OCI-LY7 (cell line): ENCODE measurements around the gene PBX2. TPM values are rescaled to one million over a fixed set of nuclear protein-coding genes. Genes with fewer than 3 reads are reported as not detected.

Experiments
- BruUV-seq: library from RNA; stranded (reverse); fragments of 400-500 nt; replicated peaks from 2 replicates; lab custom pipeline; 2021; lab: Mats Ljungman, UMichigan
- CTCF ChIA-PET: fragments of 300-600 bp; sonication (Branson Sonifier 250); formaldehyde crosslinking; loops from one replicate; lab custom pipeline; 2022; ENCODE audit warnings: antibody characterized with exemption; ENCODE audit not compliant: unreplicated experiment; lab: Charles Lee
- POLR2A ChIA-PET: fragments of 300-600 bp; sonication (Branson Sonifier 250); formaldehyde crosslinking; loops from one replicate; lab custom pipeline; 2022; ENCODE audit warnings: antibody characterized with exemption; lab: Charles Lee
- DNase-seq: peaks from one replicate; pipeline ENCODE4 v3.0.0-alpha.2; 2015; ENCODE audit warnings: low spot score
- H2AFZ ChIP-seq: fragments of 200-600 bp; sonication (generic), shearing (Covaris generic); 2 replicates; pipeline ENCODE4 v1.6.1; 2014; ENCODE audit warnings: mild to moderate bottlenecking, antibody characterized with exemption, low read length, moderate library complexity
- H3K27ac ChIP-seq: fragments of 200-600 bp; sonication (generic); 2 replicates; pipeline ENCODE4 v1.5.1; 2014; ENCODE audit warnings: mixed run types, low read depth, mild to moderate bottlenecking, moderate library complexity, low read length, inconsistent platforms; ENCODE audit not compliant: poor library complexity, severe bottlenecking
- H3K36me3 ChIP-seq: fragments of 200-600 bp; sonication (generic); 2 replicates; pipeline ENCODE4 v1.6.1; 2014; ENCODE audit warnings: mild to moderate bottlenecking, antibody characterized with exemption, low read length, moderate library complexity, mixed read lengths; ENCODE audit not compliant: insufficient read depth
- H3K4me1 ChIP-seq: fragments of 200-600 bp; sonication (generic); 2 replicates; pipeline ENCODE4 v1.5.1; 2014; ENCODE audit warnings: mild to moderate bottlenecking, low read length; ENCODE audit not compliant: insufficient read depth, poor library complexity, severe bottlenecking
- H3K4me2 ChIP-seq: fragments of 200-600 bp; sonication (generic); 2 replicates; pipeline ENCODE4 v1.6.1; 2014; ENCODE audit warnings: mild to moderate bottlenecking, low read length
- H3K4me3 ChIP-seq: fragments of 200-600 bp; sonication (generic); 2 replicates; pipeline ENCODE4 v1.5.1; 2014; ENCODE audit warnings: mild to moderate bottlenecking, low read depth, low read length; ENCODE audit not compliant: poor library complexity, severe bottlenecking
- H3K79me2 ChIP-seq: fragments of 200-600 bp; sonication (generic); 2 replicates; pipeline ENCODE4 v1.6.1; 2016; ENCODE audit warnings: low read depth, mild to moderate bottlenecking, low read length, moderate library complexity, mixed read lengths; ENCODE audit not compliant: insufficient read depth
- H3K9me2 ChIP-seq: fragments of 200-600 bp; sonication (generic); 2 replicates; pipeline ENCODE4 v1.6.1; 2016; ENCODE audit warnings: mild to moderate bottlenecking, low read length, mixed read lengths; ENCODE audit not compliant: insufficient read depth
- H3K9me3 ChIP-seq: fragments of 200-600 bp; sonication (generic); 2 replicates; pipeline ENCODE4 v1.6.1; 2014; ENCODE audit warnings: mild to moderate bottlenecking, mixed run types, low read length, mixed read lengths
- H4K20me1 ChIP-seq: fragments of 200-600 bp; sonication (generic); 2 replicates; pipeline ENCODE4 v1.6.1; 2014; ENCODE audit warnings: mild to moderate bottlenecking, antibody characterized with exemption, low read length, moderate library complexity, mixed read lengths; ENCODE audit not compliant: insufficient read depth
- EZH2phosphoT487 ChIP-seq: fragments of 200-600 bp; sonication (generic); IDR thresholded peaks from 2 replicates; pipeline ENCODE4 v1.6.1; 2018; ENCODE audit warnings: low read depth, borderline replicate concordance, mild to moderate bottlenecking, mixed run types, antibody characterized with exemption, low read length, moderate library complexity, mixed read lengths
- intact Hi-C: fragments of 100-400 bp; cut with micrococcal nuclease; formaldehyde crosslinking; loops from one replicate; pipeline ENCODE4 v1.10.0; 2022; ENCODE audit not compliant: unreplicated experiment
- total RNA-seq, 2 experiments: library from RNA; depleted of rRNA in 1 of 2; stranded (reverse); fragments of >200 nt in 1 of 2; shearing (Covaris generic) in 1 of 2; gene quantifications; 2 replicates each; pipeline ENCODE4 v1.2.3, GENCODE V29; 2014 to 2022
- TF ChIP-seq, protein P1 (sequence below): fragments of 200-600 bp; sonication (generic); conservative IDR thresholded peaks from 2 replicates; pipeline ENCODE4 v1.5.1; 2014; ENCODE audit warnings: mild to moderate bottlenecking, antibody characterized with exemption, low read length, moderate library complexity, mixed read lengths

The PBX2 gene
- total RNA-seq, 2 experiments from 2014 or later, result 23.1 to 80.5 TPM

DNA sequence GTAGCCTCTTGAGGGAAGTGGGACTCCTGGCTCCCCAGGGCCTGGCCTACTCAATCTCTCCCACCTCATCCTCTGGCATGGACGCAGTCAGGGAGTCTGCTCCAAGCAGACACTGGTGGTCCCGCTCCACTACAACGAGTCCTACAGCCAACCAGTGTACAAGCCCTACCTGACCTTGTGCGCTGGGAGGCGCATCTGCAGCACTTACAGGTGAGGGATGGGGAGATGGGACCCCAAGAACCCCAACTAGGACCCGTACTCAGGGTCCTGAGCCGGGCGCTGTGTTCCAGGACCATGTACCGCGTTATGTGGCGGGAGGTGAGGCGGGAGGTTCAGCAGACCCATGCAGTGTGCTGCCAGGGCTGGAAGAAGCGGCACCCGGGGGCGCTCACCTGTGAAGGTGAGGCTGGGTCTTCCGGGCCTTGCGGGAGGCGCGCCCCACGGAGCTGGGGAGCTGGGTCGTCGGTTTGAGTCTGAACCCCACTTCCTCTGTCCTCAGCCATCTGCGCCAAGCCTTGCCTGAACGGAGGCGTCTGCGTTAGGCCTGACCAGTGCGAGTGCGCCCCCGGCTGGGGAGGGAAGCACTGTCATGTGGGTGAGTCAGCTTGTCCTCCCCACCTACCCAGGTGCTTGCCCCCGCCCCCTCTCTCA, 23.5 kb downstream of the PBX2 start:
- intact Hi-C loops, result no loop called here
- Histone ChIP-seq H3K36me3 (peaks cover 59% of the 10 kb centered on the region), H3K4me1 (peaks cover 10% of the 10 kb centered on the region), H3K27ac (no peak overlapping the region), H3K9me2 (no peaks in the 10 kb centered on the region), H3K79me2 (no peaks in the 10 kb centered on the region), H4K20me1 (no peaks in the 10 kb centered on the region), H3K4me2 (no peak overlapping the region; the same call in 1 of the 2 replicates), H3K9me3 (no peaks in the 10 kb centered on the region), H3K4me3 (no peak overlapping the region), H2AFZ (no peak overlapping the region)
- TF ChIP-seq, protein P1, sequence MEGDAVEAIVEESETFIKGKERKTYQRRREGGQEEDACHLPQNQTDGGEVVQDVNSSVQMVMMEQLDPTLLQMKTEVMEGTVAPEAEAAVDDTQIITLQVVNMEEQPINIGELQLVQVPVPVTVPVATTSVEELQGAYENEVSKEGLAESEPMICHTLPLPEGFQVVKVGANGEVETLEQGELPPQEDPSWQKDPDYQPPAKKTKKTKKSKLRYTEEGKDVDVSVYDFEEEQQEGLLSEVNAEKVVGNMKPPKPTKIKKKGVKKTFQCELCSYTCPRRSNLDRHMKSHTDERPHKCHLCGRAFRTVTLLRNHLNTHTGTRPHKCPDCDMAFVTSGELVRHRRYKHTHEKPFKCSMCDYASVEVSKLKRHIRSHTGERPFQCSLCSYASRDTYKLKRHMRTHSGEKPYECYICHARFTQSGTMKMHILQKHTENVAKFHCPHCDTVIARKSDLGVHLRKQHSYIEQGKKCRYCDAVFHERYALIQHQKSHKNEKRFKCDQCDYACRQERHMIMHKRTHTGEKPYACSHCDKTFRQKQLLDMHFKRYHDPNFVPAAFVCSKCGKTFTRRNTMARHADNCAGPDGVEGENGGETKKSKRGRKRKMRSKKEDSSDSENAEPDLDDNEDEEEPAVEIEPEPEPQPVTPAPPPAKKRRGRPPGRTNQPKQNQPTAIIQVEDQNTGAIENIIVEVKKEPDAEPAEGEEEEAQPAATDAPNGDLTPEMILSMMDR, result peak; percentile 41
- no peak for TF ChIP-seq EZH2phosphoT487
- ChIA-PET POLR2A (no interaction called here), CTCF (no interaction called here)
- no peak for DNase-seq
- no TSS peak for BruUV-seq

DNA sequence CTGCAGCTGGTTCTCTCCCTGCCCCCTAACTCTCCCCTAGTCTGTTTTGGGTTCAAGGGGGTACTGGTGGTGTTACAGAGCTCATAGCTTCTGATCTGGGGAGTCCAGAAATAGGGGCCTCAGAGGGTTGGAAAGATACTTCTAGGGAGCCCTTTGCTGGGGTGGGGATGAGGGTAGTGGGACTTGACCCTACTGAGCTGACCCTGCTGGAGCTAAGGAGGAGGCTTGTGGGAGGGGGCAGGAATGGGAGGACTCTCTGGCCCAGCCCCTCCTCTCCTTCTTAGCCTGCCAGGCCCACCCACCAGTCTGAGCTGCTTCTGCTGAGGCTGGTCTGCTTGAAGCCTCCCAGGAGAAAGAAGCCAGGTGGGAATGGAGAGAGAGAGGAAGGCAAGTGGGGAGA, 25.7 kb downstream of the PBX2 start, which contains the start of gene EGFL8:
Gene EGFL8, plus strand, starts transcription at position 301 of the 400 bp plus-strand sequence. CDS start 1,571 bp downstream, outside the sequence.
- CTCF ChIA-PET, result no interaction called here
- POLR2A ChIA-PET, result interaction anchor here (0.5 to 0.6 kb wide), 2 partner anchors 21 to 512 kb away, joined by 3 read pairs; partner anchors contain the start of gene BAG6
- intact Hi-C loops, result no loop called here
- Histone ChIP-seq H3K9me2 (no peaks in the 10 kb centered on the region), H3K4me2 (no peak within 1 kb of the TSS), H3K9me3 (no peaks in the 10 kb centered on the region), H3K27ac (no peak within 1 kb of the TSS), H2AFZ (no peak within 1 kb of the TSS), H3K4me1 (peaks cover 10% of the 10 kb centered on the region), H3K36me3 (peaks cover 53% of the 10 kb centered on the region), H3K4me3 (no peak within 1 kb of the TSS), H3K79me2 (no peaks in the 10 kb centered on the region), H4K20me1 (no peaks in the 10 kb centered on the region)
- no peak for DNase-seq
- no TSS peak for BruUV-seq
- TF ChIP-seq, protein P1, result no peak
- no peak for TF ChIP-seq EZH2phosphoT487

DNA sequence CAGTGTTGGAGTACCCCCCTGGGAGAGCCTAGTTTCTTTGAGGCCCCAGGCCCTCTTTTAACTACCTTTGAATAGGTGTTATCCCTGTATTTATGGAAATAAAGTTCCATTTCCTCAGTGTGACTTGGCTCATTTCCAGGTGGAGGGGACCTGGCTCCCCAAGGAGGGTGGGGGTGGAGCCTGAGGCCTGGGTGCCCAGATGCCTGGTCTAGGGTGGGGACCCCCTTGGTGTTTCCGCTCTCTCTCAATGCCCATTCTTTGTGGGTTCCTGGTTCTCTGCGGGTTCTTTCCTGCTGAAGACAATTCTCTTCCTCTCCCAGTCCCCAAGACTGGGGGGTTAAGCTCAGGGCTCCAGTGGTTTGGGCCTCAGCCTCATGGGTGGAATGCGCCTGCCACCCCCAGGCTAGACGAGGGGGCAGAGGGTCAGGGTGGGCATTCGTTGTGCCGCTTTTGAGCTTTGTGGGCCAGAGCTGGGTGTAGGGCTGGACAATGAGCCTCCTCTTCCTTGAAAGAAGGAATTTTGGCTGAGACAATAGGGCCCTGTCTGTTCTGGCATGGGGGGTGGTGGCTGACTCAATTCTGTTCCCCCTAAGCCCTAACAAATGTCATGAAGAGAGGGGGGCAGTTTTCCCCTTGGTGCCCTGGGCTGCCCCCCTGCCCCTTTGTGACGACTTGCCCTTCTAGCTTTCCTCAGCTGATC, 26.3 kb downstream of the PBX2 start:
- TF ChIP-seq EZH2phosphoT487, result no peak
- TF ChIP-seq, protein P1, result no peak
- no peaks in the 10 kb centered on the region for H3K79me2 ChIP-seq
- BruUV-seq, result no TSS peak
- ChIA-PET CTCF (no interaction called here), POLR2A (interaction anchor here (0.5 to 0.6 kb wide), 2 partner anchors 20 to 511 kb away, joined by 3 read pairs; partner anchors contain the start of gene BAG6)
- no peak overlapping the region for H2AFZ ChIP-seq
- no peaks in the 10 kb centered on the region for H4K20me1 ChIP-seq
- no peak overlapping the region for H3K4me2 ChIP-seq
- peaks cover 52% of the 10 kb centered on the region for H3K36me3 ChIP-seq
- H3K9me3 ChIP-seq, result no peaks in the 10 kb centered on the region
- H3K27ac ChIP-seq, result no peak overlapping the region
- no peak overlapping the region for H3K4me3 ChIP-seq
- intact Hi-C loops, result no loop called here
- H3K4me1 ChIP-seq, result peaks cover 10% of the 10 kb centered on the region
- no peak for DNase-seq
- no peaks in the 10 kb centered on the region for H3K9me2 ChIP-seq
